Epithelial cell of proximal tubule (primary cell): ENCODE results near the gene WDR1. TPM values are rescaled to one million over a fixed set of nuclear protein-coding genes. Genes with fewer than 3 reads are reported as not detected.

Experiments used
- DNase-seq: peaks from one replicate; pipeline ENCODE4 v3.0.0-alpha.2; 2011; ENCODE audit warnings: low read depth
- H3K4me3 ChIP-seq: 2 replicates; pipeline ENCODE4 v1.5.1; 2011; ENCODE audit warnings: low read depth, mild to moderate bottlenecking, low read length
- CTCF ChIP-seq: conservative IDR thresholded peaks from 2 replicates; pipeline ENCODE4 v1.5.1; 2012; ENCODE audit warnings: low read depth, mild to moderate bottlenecking, low read length
- total RNA-seq: library from RNA; depleted of rRNA; stranded (reverse); fragments of >200 nt; gene quantifications from 2 replicates; pipeline ENCODE4 v1.2.3, GENCODE V29; 2015

Gene WDR1
- total RNA-seq, 1 donor from 2014 or later: 242 TPM

DNA sequence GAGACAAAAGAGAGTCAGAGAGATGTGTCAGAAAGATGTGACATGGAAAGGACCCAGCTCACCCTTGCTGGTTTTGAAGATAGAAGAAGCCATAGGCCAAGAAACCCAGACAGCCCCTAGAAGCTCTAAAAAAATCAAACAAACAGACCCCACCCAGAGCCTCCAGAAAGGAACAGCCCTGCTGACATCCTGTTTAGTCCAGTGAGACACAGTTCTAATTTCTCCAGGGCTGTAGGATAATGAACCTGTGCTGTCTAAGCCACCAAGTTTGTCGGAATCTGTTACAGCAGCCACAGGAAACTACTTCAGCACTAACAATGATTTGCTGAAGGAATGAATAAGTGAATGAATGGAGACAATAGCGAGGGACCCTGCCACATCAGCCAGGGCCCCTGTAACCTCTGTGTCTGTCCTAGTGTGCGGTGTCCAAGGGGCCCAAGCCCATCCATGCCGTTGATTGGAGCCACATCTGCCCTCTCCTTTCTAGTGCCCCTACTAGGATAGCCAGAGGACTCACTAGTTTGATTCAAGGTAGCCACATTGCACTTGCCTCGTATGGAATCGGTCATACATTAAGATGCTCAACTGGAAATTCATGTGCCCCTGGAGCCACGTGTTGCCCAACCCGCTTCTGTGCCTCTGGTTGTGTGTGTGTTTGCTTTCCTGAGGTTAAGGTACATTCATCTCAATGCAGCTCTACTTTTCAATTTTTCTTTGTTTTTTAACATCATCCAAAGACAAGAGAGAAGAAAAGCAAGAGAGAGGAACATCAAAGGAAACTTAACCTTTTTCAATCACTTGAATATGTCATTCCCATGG is 62.8 kb downstream of the WDR1 start:
- no peak for DNase-seq
- TF ChIP-seq CTCF: no peak
- H3K4me3 ChIP-seq: no peak overlapping the region

DNA sequence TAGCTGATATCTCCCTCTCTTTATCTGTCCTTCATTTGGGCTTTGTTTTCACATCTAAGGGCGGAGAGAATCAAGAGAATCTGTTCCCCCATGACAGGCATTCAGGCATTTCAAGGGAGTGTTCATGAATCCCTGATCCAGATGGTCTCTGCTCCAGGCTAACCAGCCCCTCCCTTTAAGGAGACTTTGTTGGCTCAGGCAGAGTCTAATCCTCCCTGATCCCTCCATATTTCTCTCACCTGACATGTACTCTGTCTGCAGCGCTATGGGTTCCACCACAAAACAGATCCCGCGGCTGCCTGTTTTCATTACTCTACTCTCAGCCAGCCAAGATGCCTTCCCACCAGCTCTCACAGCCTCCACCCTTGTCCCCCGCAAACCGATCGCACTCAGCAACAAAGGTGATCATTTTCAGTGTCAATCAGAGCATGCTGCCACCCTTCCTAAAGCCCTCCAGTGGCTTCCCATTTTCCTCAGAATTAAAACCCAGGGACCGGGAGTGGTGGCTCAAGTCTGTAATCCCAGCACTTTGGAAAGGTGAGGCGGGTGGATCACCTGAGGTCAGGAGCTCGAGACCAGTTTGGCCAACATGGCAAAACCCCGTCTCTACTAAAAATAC is 65.0 kb downstream of the WDR1 start:
- no peak for TF ChIP-seq CTCF
- DNase-seq: no peak
- no peak overlapping the region for H3K4me3 ChIP-seq

DNA sequence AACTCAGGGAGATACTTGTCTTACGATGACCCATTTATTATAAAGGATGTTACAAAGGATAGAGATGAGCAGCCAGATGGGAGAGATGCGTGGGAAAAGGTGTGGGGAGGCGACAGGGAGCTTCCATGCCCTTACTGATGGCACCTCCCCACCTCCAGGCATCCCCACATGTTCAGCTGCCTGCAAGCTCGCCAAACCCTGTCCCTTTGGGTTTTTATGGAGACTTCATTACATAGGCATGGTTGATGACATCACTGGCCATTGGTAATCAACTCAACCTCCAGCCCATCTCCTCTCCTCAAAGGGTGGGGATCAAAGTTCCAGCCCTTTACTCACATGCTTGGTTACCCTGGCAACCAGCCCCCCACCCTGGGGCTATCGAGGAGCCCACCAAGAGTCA is 65.9 kb downstream of the WDR1 start:
- TF ChIP-seq CTCF: no peak
- no peak overlapping the region for H3K4me3 ChIP-seq

GRCh38 chr4:10050261-10050661 is 66.3 kb downstream of the WDR1 start:
- TF ChIP-seq CTCF: no peak
- no peak overlapping the region for H3K4me3 ChIP-seq
- no peak for DNase-seq

More for the DNA sequence above, 65.9 kb downstream of the WDR1 start:
- no peak for DNase-seq

DNA sequence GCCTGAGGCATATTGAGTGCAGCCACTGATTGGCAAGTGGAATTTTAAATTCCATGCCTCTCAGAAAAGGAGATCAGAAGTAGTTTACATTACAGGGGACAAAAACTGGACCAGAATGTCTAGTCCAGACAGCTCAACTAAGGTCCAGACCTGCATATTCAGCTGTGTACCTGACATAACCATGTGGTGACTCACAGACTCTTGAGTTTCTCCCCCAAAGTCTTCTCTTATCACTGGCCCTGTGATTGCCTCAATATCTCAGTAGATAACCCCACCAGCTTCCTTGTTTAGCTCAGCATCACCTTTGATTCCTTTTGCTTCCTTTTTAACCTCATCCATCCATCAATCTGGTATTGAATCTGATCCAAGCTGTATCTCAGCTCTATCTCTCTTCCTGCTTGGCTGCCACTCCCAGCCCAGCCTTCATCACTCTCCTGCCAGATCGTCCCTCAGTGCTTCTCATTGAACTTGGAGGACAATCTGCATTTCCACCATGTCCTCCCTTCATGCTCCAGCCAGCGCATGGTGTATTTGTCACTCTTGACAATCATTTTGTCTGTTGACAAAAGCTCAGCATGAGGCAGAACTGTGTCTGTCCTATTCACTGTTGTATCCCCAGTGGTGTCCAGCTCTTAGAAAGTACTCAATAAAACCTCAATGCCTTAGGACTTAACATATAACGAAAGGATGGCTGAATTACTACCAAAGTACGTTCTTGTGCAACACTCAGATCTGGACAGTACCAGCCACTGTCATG is 67.5 kb downstream of the WDR1 start:
- DNase-seq: no peak
- H3K4me3 ChIP-seq: no peak overlapping the region
- TF ChIP-seq CTCF: no peak

DNA sequence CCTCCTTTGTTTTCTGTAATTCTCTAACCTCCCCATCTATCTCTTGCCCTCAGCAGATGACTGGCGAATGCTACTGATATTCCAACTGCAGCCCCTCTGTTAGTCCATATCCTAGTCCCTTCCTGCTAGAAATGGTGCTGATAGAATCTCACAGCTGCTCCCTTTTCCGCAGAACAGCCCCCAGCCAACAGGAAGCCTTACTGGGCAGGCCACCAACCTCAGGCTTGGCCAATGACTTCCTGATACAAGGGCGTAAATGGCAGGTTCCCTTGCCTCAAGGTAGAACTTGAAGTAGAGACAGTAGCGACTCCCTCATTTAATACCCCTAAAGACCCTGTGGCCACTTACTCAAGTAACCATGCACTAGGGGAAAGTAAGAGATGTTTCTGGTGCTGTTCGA is 68.6 kb downstream of the WDR1 start:
- no peak for DNase-seq
- H3K4me3 ChIP-seq: no peak overlapping the region
- no peak for TF ChIP-seq CTCF
